Measurements from ENCODE around the gene YARS1. TPM values are rescaled to one million over a fixed set of nuclear protein-coding genes. Genes with fewer than 3 reads are reported as not detected.
A peak's percentile ranks its signal among the peaks of the same experiment; 100 is the strongest.

Gene YARS1
- 107 and 146 TPM in 2 replicates for total RNA-seq (2014; rRNA removed; shearing (Covaris generic))

DNA sequence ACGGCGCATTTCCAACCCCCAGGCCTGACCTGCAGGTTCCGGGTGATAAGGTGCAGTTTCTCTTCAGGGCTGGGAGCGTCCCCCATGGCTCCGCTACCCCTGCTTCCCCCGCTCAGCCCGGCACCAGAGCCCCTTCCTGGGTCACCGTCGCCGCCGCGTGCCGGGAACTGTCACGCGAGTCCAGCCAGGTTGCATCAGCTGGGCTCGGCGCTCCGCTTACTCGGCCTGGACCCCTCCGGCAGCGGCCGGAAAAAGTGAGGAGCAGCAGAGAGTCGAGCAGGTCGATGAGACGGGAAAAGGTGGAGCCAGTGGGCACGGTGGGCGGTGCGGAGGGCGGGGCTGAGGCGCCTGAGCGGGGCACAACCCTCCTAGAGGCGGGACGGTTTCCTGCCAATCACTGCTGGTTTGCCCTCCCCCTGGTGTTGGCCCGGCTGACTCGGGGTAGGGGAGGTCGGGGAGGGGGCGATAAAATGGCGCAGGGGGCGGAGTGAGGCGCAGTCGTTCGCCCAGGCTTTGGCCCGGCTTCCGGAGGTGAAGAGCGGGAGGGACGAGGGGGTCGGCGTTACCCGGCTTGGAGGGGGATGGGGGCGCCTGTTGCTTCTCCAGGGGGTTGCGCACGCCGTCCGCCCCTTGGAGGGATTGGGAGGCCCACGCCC is at the start of gene YARS1, which contains the start of gene S100PBP:
TSS of gene YARS1 (minus strand) at position 200 of the 656 bp plus-strand sequence. CDS start at position 86, 114 bp downstream.
TSS of gene S100PBP (plus strand) at position 495 of the 656 bp plus-strand sequence. CDS start 8,447 bp downstream, outside the sequence.
- DNase-seq (ENCODE audit: low read depth), result peak; percentile 100

DNA sequence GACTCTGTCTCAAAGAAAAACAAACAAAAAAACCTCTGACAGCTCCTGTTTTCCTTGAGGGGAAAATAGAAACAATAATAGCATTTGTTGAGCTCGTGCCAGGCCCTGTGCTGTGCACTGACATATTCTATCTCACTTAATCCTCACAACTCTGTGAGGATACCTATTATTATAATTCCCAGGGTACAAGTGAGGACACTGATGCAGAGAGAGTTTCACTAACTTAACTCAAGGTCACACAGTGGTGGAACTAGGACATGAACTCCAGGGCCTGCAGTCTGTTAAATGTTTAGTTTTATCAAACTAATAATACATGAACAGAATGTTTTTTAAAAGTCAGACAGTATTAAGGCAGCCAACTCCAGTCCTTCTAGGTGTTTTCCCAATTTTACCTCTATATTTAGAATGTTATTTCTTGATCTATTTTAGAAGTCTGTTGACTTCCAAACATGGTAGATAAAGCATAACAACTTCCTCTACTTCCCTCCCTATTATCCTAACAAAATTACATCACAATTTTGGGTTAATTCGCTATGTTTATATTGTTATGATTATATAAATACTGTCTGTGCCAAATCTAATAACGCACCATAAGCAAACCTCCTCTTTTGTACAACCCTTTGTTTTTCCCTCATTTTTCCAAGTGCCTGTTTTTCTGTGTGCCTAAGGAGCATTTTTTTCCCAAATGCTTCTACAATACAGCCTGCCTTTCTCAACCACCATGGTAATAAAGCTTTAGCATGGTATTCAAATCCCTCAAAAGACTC is 48.7 kb upstream of the YARS1 start:
- DNase-seq (ENCODE audit: low read depth), result no peak

DNA sequence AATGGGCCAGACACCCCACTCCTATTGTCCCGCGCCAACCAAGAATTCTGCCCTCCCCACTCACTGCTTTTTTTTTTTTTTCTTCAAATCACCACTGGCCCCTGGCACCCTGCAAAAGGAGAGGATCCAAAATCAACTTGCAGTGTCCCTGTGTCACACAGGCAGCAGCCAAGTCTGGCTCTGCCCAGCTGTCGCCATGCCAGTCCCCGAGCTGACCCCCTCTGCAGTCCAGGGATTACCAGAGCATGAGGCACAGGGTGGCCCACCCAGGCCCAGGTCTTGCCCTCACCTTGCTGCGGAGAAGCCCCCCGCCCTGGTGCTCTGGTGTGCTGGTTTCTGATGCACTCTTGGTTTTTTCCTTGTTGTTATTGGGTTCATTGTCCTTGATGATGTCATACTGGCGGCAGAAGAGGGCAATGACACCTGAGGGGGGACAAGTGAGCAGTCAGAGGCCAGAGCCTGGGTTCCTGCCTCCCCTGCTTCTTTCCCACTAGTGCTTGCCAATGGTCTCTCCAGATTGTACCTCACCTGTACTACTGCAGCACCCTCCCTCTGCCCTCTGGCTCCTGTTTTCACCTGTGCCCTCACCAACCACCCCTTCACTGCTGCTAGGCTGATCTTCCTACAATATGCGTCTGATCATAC is 47.3 kb upstream of the YARS1 start:
- no peak for DNase-seq (ENCODE audit: low read depth)

DNA sequence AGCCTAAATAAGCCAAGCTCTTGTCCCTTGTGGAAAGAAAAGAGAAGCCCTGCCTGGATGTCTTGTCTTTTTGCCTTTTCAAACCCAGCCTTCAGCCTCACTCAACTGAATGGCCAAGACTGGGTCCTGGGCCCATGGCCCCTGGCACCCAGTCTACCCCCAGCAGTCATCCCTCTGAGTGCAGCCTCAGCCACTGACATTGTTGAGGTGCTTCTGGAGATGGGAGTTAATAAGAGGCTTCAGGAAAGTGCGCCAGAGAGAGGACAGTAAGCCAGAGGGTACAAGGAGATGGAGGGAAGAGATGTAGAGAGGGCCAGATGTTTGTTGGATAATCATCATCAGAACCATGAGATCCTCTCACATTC is 46.7 kb upstream of the YARS1 start:
- DNase-seq (ENCODE audit: low read depth), result no peak

DNA sequence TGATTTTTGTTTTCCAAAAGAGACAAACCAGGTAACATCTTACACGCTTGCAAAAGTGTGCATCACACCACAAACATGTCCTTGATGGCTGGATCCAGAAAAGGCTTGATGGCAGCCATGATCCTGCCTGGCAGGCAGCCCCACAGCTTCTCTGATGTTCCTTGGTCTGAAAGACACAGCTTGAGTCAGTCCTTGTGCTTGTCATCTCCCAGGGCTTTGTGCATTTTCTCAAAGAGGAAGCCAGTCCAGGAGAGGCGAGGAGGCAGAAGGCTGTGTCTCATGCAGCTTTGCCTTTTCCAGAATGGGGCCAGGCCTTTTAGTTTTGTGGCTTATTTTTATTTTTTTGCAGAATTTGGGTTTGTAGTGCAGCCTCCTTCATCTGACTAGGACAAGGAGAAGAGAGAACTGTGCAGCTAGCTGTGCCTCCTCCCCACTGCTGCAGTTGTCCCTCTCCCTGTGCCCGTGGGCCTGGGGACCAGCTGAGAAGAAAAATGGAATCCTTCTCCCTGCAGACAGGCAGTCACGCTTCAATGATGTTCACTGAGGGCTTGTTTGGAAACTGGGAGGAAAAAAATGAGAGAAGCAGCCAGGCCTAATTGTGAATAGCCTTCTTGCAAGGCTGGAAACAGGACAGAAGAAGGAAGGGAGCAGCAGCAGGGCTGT is 46.2 kb upstream of the YARS1 start:
- no peak for DNase-seq (ENCODE audit: low read depth)

DNA sequence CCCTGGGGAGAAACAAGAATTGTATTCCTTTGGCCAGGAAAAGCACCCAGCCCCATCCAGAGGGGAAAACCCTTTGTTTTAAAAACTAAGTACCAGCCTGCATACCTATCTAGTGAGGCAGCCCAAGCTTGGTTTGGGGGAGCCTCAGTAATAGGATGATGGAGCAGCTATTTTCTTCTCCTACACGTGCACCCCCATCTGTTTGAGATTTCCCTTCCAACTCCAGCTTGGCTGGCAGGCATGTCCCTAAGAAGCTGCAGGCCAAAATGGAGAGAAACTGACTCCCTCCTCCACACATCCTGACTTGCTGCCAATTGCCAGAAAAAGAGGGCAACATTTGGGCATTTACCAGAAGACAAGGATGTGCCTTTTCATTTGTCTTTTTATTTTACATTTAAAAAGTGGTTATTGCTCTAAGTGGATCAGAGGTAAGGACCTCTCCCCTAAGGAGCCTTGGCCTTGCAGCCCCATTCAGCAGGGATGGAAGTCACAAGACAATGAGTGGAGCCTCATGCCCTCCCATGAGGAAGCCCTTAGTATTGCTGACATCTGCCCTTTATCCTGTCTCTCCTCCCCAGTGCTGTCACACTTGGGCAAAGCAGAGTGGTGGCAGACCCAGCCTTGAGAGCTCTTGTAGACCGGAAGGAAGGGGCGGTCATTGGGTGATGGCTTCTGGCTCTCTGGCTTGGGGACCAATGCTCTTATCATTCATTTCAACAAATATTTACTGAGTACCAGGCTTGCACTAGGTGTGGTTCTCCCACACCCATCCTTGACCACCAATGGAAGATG is 44.9 kb upstream of the YARS1 start:
- no peak for DNase-seq (ENCODE audit: low read depth)

DNA sequence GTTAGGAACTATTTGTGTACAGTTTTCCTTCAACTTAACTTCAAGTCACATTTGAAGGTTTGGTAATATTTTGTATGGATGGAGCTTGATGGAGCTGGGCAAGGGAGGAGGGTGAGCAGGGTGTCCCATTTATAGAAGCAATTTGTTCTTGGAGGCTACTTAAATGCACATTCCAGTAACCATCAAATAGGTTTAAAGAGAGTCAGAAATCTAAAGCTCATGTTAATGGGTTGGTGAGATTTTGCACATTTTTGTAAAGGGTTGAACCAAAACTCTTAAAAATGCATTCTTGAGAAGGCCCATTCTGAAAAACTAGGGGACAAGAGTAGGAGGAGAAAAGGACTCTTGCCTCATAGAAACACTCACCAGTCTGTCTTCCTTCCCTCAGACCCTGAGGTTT is 43.4 kb upstream of the YARS1 start:
- DNase-seq (ENCODE audit: low read depth), result no peak

DNA sequence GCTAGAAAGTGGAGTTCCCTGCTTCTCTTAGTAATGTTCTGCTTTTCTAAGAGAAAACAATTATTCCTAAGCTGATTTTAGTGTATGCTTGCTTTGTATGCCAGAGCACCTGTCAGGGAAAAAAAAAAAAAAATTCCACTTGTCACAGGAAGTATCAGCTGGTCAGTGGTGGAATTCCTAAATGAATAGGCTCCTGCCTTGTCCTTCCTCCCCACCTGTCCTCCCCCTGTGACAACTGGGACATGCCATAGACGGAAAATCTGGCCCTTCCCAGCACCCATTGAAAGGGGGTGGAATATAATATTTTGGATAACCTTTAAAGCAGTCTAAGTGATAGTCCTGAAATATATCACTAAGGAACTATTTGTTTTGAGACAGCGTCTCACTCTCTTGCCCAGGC is 42.8 kb upstream of the YARS1 start:
- no peak for DNase-seq (ENCODE audit: low read depth)

DNA sequence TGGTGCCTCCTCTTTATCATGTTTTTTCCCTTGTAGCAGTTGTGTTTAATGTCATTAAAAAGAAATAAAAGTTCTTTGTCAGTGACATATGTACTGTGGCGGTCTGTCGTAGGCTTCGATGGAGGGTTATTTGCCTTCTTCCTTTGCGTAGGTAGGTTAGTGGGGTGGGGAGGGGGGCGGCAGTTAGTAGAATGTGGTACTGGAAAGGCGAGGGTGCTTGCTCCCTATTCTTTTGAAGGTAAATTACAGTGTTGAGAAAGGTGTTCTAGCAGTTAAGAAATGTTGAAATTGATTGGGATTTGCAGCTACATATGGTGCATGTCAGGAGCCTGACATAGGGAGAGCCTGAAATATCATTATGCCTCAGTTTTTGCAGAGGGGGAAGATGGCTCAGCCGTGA is 41.6 kb upstream of the YARS1 start:
- no peak for DNase-seq (ENCODE audit: low read depth)

DNA sequence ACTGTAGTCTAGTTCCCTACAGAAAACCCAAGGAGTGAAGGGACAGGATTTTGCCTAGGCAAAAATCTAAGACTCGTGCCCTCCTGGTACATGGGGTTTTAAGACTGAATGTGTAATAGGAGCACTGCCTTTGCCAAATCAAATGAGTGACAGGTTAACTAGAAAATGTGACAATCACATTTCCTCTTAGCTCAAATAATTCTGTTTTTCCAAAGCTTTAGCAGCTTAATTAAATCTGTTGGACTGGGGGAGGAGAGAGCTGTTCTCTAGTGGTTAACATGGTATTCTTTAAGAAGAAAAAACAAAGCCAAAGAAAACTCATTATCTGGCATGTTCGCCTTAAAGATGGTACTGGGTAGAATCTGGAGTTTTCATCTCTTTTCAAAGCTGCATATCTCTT is 41.0 kb upstream of the YARS1 start:
- no peak for DNase-seq (ENCODE audit: low read depth)

DNA sequence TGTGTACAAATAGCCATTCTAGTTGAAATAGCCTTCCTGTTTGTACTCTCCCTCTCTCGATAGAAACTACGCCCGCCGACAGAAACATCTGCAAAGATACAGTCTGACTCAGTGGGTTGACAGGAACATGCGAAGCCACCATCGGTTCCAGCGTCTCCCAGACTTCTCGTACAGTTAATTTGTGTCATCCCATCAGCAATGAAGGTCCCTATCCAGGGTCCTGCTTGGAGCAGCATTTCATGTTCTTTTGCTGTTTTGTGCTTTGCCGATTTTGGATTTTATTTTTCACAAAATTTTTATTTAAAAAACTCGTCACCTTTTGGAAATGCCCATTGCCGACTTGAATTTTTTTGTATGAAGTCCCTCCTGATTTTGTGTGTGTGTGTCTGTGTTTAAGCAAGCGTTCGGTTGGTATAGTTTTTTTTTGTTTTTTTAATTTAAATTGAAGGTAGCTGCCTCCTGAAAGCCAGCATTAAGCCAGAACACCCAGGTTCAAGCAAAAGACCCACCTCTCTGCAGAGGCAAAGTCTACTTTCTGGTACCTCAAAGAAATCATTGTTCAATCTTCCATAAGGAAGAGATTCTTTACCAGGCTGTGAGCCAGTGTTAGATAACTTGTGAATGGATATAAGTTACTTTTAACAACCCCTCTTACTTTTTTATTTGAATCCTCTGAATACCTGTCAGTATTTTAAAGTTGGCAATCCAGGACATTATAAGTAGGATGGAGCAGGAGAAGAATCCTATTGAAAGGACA is 38.9 kb upstream of the YARS1 start:
- no peak for DNase-seq (ENCODE audit: low read depth)

DNA sequence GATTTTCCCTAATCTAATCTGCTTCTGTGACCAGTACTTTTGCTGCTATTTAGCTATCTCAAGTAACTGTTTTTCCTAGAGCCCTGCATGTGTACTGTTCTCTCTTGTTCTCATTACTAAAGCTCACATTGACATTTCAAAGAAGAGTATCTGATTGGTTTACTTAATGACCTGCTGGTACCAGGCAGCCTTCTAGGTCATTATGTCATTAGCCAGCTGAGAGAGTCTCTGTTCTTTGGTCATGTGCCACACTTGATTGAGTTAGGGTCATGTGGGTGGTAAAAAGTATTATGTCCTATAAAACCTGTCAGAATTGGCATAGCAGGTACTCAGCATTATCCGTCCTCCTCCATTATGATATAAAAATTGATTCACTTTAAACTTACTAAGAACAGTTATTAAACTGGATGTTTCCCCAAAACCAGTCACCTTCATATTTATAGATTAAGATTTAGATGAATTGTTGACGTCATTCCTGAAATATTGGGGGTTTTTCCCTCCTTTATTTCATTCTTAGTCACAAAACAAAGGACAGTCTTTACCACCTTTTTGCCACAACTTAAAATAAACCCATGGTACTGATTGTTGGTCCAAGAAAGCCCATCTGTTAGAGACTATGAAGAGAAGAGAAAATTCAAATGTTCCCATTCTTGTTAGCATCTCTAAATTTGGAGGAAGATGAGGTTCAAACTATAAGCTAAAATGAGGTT is 31.4 kb upstream of the YARS1 start:
- DNase-seq (ENCODE audit: low read depth), result no peak

DNA sequence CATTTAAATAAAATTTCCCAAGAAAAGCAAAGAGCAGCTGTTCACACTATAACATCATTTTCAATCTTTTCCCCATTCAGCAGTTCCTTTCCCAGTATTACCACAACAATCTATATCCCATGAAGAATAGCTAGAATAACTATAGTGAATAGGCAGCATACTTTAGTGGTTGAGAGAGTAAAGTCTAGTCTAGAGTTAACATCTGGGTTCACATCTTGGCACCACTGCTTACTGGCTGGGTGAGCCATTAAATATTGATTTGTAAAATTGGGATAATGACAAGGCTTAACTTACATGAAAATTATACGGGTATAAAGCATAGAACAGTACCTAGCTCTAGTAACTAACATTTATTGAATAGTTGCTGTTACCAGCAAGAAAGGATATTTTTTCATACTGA is 14.7 kb upstream of the YARS1 start:
- no peak for DNase-seq (ENCODE audit: low read depth)

DNA sequence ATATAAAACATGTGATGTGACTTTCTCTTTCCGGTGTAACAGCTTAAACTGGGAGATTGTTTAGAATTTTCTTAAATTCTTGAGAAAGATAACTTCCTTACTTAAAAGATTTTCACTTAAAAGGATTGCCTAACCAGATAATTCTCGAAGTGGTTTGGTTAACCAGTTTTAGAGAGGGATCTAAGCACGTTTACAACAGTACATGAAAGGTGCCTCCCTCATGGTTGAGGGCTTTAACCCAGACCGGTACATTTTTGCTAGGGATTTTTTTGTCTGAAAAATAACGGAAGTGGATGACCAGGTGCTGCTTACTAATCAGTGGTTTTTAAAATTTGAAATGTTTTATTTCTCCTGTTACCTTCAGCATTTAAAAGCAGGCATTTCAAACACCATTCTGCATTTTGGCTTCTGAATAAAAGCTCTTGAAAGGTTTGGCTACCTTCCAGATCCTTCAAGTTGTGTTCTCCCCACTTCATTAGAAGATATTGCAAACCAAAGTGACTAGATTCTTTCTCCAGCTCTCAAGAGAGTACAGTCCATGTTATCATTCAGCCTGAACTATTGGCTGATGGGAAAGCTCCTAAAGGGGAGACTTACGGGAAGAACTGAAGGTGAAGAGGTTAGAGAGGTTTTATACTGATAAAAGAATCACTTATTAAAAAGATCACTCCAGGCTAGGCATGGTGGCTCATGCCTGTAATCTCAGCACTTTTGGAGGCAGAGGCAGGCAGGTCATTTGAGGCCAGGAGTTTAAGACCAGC is 13.1 kb upstream of the YARS1 start:
- DNase-seq (ENCODE audit: low read depth), result no peak

DNA sequence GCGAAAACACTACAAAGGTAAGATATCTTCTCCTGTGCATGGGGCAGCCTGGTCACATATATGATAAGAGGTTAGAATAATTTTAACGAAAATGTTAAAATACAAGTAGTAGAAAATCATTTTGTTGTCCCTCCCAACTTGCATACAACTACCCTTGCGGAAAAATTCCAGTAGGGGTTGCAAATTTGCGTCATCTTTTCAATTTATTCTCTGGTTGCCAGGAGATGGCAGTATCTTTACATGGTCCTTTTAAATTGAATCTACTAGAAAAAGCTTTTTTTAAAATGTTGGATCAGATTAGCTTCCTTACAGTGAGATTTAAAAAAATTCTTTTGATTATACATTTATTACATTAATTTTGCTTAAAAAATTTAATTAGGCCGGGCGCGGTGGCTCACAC is 11.2 kb upstream of the YARS1 start:
- DNase-seq (ENCODE audit: low read depth), result no peak

DNA sequence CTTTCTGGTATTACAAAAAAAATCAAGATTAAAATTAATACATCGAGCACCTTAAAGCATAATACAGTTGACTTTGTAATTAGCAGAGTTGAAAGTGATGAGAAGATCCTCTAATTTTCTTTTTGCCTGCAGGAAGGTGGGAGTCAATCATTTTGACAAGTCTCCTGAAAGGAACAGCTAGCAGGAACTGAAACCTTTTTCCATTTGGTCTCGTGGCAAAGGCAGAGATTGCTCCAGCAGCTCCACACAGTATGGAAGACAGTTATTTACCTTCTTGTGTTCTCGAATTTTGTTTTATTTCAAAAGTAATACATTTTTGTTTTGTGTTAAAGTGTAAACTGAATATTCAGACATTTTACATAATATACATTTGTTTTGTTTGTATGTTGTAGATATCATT is 8.0 kb upstream of the YARS1 start:
- no peak for DNase-seq (ENCODE audit: low read depth)

DNA sequence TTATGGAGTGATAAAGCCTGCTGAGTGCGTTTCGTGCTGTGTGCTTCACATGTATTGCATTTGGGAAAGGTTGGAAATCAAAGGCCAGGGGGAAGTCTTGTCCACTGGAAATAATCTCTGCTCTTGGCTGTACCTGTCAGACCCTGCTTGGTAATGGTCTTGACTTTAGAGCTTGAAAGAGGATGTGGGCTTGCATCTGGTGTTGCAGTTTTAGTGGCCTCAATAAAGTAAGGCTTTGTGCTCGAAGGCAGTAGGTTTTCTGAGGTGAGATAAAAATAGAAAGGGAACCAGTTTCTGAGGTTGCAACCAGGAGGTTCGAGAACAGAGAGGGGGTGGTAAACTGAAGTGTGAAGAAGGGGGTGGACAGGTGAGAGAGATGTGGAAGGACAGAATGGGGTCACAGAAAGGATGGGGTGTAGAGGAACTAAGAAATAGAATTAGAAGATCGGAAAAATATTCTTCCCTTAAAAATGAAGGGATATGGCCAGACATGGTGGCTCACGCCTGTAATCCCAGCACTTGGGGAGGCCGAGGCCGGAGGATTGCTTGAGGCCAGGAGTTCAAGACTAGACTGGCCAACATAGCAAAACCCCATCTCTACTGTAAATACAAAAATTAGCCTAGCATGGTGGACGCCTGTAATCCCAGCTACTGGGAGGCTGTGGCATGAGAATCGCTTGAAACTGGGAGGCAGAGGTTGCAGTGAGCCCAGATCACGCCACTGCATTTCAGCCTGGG is 1.8 kb upstream of the YARS1 start:
- no peak for DNase-seq (ENCODE audit: low read depth)

Measured in Daoy (cell line).